ENCODE measurements around the gene KLHDC2.

DNA sequence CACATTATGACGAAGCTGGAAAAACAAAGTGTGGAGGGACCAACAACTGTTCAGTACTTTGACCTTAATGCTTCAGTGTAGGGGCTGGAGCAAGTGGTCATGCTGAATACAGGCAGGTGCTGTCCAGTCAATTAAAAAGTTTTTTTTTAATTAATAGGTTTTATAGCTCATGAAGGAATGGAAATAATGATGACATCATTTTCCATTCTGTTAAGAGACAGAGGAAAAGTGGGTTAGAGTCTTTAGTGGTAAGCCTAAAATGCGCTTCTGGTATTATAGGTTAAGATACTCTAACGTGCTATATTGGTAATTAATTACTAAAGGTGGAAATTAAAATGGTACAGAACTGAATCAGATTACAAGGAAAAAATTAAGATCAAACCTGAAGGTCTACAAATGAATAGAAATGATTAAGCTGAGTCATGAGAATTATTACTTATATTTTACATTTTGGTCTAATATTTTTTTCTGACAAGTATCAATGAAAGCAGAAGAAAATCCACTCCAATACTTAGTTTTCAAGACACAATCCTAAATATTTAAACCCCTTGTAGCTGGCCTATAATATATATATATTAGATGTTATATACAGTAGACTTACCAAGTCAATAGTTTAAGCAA lies 15.6 kb downstream of the KLHDC2 start:
- no peak for TF ChIP-seq POLR2A (IDR thresholded peaks at IDR 0.05)
- TF ChIP-seq, protein P1, sequence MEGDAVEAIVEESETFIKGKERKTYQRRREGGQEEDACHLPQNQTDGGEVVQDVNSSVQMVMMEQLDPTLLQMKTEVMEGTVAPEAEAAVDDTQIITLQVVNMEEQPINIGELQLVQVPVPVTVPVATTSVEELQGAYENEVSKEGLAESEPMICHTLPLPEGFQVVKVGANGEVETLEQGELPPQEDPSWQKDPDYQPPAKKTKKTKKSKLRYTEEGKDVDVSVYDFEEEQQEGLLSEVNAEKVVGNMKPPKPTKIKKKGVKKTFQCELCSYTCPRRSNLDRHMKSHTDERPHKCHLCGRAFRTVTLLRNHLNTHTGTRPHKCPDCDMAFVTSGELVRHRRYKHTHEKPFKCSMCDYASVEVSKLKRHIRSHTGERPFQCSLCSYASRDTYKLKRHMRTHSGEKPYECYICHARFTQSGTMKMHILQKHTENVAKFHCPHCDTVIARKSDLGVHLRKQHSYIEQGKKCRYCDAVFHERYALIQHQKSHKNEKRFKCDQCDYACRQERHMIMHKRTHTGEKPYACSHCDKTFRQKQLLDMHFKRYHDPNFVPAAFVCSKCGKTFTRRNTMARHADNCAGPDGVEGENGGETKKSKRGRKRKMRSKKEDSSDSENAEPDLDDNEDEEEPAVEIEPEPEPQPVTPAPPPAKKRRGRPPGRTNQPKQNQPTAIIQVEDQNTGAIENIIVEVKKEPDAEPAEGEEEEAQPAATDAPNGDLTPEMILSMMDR (IDR thresholded peaks at IDR 0.05): no peak
- TF ChIP-seq POLR2AphosphoS5 (IDR thresholded peaks at IDR 0.05): no peak

Measured in prostate gland (tissue), 2 donors.